Parathyroid adenoma (tissue), 2 donors: ENCODE results near the gene FLCN.

Experiments used
- H2AFZ ChIP-seq: fragments of 300-600 bp; sonication (generic); one replicate; pipeline ENCODE4 v1.7.0; 2017; ENCODE audit warnings: antibody characterized with exemption, mild to moderate bottlenecking
- H3K27ac ChIP-seq: fragments of 300-600 bp; sonication (generic); one replicate; pipeline ENCODE4 v1.7.0; 2017
- H3K27me3 ChIP-seq: fragments of 300-600 bp; sonication (generic); one replicate; pipeline ENCODE4 v1.7.0; 2017; ENCODE audit warnings: low read length; ENCODE audit not compliant: control insufficient read depth, insufficient read depth
- H3K36me3 ChIP-seq: fragments of 300-600 bp; sonication (generic); one replicate; pipeline ENCODE4 v1.7.0; 2017; ENCODE audit warnings: low read length; ENCODE audit not compliant: control insufficient read depth, insufficient read depth
- H3K4me1 ChIP-seq: fragments of 300-600 bp; sonication (generic); one replicate; pipeline ENCODE4 v1.7.0; 2017; ENCODE audit warnings: control low read depth
- H3K4me2 ChIP-seq: fragments of 300-600 bp; sonication (generic); one replicate; pipeline ENCODE4 v1.7.0; 2017; ENCODE audit warnings: low read length
- H3K4me3 ChIP-seq: fragments of 300-600 bp; sonication (generic); one replicate; pipeline ENCODE4 v1.7.0; 2017; ENCODE audit warnings: low read depth, low read length
- H3K79me2 ChIP-seq: fragments of 300-600 bp; sonication (generic); one replicate; pipeline ENCODE4 v1.7.0; 2017; ENCODE audit warnings: control low read depth
- H3K9ac ChIP-seq: fragments of 300-600 bp; sonication (generic); one replicate; pipeline ENCODE4 v1.7.0; 2017; ENCODE audit warnings: mild to moderate bottlenecking
- H3K9me3 ChIP-seq: fragments of 300-600 bp; sonication (generic); one replicate; pipeline ENCODE4 v1.7.0; 2017; ENCODE audit warnings: low read length; ENCODE audit not compliant: control insufficient read depth
- CTCF ChIP-seq: fragments of 300-600 bp; sonication (generic); IDR thresholded peaks from one replicate; pipeline ENCODE4 v1.7.0; 2017; ENCODE audit warnings: antibody characterized with exemption, mild to moderate bottlenecking
- donor health status: primary hyperparathyroidism.

The FLCN gene

DNA sequence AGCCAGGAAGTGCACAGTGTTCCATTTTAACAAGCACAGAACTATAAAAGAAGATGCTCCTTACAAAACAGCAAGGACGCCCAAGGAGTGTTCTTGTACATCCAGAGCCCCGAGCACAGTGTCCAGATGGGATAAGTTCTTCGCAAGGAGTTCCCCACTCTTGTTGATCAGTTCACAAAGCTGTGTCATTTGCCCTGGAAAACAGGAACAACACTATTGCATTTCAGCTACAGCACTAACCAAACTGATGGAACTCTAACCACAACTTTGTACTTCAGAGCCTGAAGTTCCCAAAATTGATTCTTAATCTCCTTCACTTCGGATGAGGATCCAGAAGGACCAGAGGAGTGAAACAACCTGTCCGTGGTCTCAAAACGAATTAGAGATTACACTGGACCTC lies 39.0 kb upstream of the FLCN start:
- no peak overlapping the region for H3K4me3 ChIP-seq
- peaks cover 41% of the 10 kb centered on the region for H3K79me2 ChIP-seq
- H3K9ac ChIP-seq, result no peak overlapping the region
- no peak overlapping the region for H3K27ac ChIP-seq
- H3K9me3 ChIP-seq, result no peaks in the 10 kb centered on the region
- TF ChIP-seq CTCF, result no peak
- H3K4me1 ChIP-seq, result peaks cover 6% of the 10 kb centered on the region
- no peaks in the 10 kb centered on the region for H3K36me3 ChIP-seq
- no peaks in the 10 kb centered on the region for H3K27me3 ChIP-seq
- no peak overlapping the region for H2AFZ ChIP-seq
- no peak overlapping the region for H3K4me2 ChIP-seq

GRCh38 chr17:17269926-17270773 lies 33.2 kb upstream of the FLCN start:
- no peak overlapping the region for H3K4me2 ChIP-seq
- no peak for TF ChIP-seq CTCF
- H3K36me3 ChIP-seq, result no peaks in the 10 kb centered on the region
- H3K27ac ChIP-seq, result no peak overlapping the region
- no peaks in the 10 kb centered on the region for H3K4me1 ChIP-seq
- no peak overlapping the region for H3K4me3 ChIP-seq
- H3K9ac ChIP-seq, result no peak overlapping the region
- H3K9me3 ChIP-seq, result no peaks in the 10 kb centered on the region
- no peak overlapping the region for H2AFZ ChIP-seq
- peaks cover 14% of the 10 kb centered on the region for H3K79me2 ChIP-seq
- no peaks in the 10 kb centered on the region for H3K27me3 ChIP-seq

DNA sequence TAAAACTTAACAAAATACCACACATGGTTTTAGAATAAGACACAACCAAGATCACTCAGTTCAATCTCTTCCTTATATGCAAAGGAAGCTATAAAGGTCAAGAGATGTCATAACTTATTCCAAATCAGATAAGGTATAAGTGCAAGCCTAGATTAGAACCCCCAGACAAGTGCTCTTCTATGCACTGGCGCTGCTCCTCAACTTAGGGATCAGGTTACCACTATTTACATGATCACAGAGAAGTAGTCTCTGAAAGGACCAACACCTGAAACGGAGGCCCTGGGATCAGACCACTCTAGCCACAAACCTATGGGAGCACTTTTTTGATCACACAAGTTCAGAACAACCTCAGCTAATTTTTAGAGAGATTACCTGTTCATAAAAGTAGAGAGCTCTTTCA lies 27.5 kb upstream of the FLCN start:
- H3K27me3 ChIP-seq, result no peaks in the 10 kb centered on the region

DNA sequence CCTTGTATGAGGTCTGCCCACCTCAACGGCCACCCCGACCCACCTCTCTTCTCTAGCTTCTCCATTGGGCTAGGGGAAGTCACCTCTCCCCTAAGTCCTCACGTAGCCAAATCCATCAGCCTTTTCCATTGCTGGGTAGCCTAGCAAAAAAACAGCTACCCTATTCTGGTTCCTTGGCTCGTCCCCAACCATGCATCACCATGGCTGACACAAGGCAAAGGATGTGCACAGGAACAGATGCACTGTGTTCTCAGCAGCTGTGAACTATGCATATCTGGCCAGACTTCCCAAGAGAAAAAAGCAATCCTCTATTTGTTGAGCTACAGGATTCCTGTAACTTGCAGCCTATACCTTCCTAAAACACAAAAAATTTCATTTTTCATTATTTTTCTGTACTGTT lies 22.0 kb upstream of the FLCN start:
- no peak overlapping the region for H3K9ac ChIP-seq
- peaks cover 2% of the 10 kb centered on the region for H3K79me2 ChIP-seq
- H3K4me3 ChIP-seq, result no peak overlapping the region
- TF ChIP-seq CTCF, result no peak
- no peaks in the 10 kb centered on the region for H3K36me3 ChIP-seq
- H3K4me1 ChIP-seq, result no peaks in the 10 kb centered on the region
- H3K9me3 ChIP-seq, result no peaks in the 10 kb centered on the region
- H3K27ac ChIP-seq, result no peak overlapping the region
- no peak overlapping the region for H3K4me2 ChIP-seq
- no peak overlapping the region for H2AFZ ChIP-seq
- no peaks in the 10 kb centered on the region for H3K27me3 ChIP-seq

More for the DNA sequence above, 27.5 kb upstream of the FLCN start:
- Histone ChIP-seq H3K4me1 (peaks cover 4% of the 10 kb centered on the region), H3K27ac (no peak overlapping the region), H3K9ac (no peak overlapping the region), H3K9me3 (no peaks in the 10 kb centered on the region), H3K4me3 (no peak overlapping the region), H2AFZ (no peak overlapping the region), H3K4me2 (no peak overlapping the region), H3K36me3 (no peaks in the 10 kb centered on the region), H3K79me2 (peaks cover 5% of the 10 kb centered on the region)
- TF ChIP-seq CTCF, result no peak

GRCh38 chr17:17258011-17258410 lies 21.0 kb upstream of the FLCN start:
- Histone ChIP-seq H3K4me1 (no peaks in the 10 kb centered on the region), H3K27ac (no peak overlapping the region), H3K79me2 (peaks cover 2% of the 10 kb centered on the region), H3K9me3 (no peaks in the 10 kb centered on the region), H2AFZ (no peak overlapping the region), H3K4me3 (no peak overlapping the region), H3K36me3 (no peaks in the 10 kb centered on the region), H3K27me3 (no peaks in the 10 kb centered on the region), H3K9ac (no peak overlapping the region), H3K4me2 (no peak overlapping the region)
- no peak for TF ChIP-seq CTCF
